Tibial nerve (tissue), 4 donors: ENCODE measurements around the gene TMX3. TPM values are rescaled to one million over a fixed set of nuclear protein-coding genes. Genes with fewer than 3 reads are reported as not detected.

Experiments
- DNase-seq, 2 donors: peaks; one replicate each; pipeline ENCODE4 v3.0.0-alpha.2; 2019; ENCODE audit warnings: low spot score in 2 of 2
- H3K27ac ChIP-seq, 4 donors: fragments of 200-600 bp; sonication (generic) in 3 of 4; one replicate each; pipeline ENCODE4 v1.5.1; 2017 to 2019; ENCODE audit warnings: mild to moderate bottlenecking in 1 of 4
- H3K27me3 ChIP-seq, 2 donors: fragments of 200-600 bp; sonication (generic) in 1 of 2; one replicate each; pipeline versions ENCODE4 v1.5.1 to v1.6.0; 2017 to 2019
- H3K36me3 ChIP-seq, 3 donors: fragments of 200-600 bp; sonication (generic); one replicate each; pipeline ENCODE4 v1.5.1; 2018 to 2019
- H3K4me1 ChIP-seq, 4 donors: fragments of 200-600 bp; sonication (generic) in 3 of 4; one replicate each; pipeline ENCODE4 v1.5.1; 2017 to 2019
- H3K4me3 ChIP-seq, 4 donors: fragments of 200-600 bp; sonication (generic) in 3 of 4; one replicate each; pipeline ENCODE4 v1.5.1; 2017 to 2019; ENCODE audit warnings: mild to moderate bottlenecking in 1 of 4, moderate library complexity in 1 of 4
- H3K9me3 ChIP-seq, 4 donors: fragments of 200-600 bp; sonication (generic) in 3 of 4; one replicate each; pipeline ENCODE4 v1.5.1; 2017 to 2019
- EP300 ChIP-seq, 2 donors: sonication (generic); formaldehyde crosslinking; IDR thresholded peaks; one replicate each; pipeline ENCODE4 v1.6.1; 2017; ENCODE audit warnings: antibody characterized with exemption in 2 of 2, mild to moderate bottlenecking in 1 of 2
- POLR2A ChIP-seq, 2 donors: fragments of 450-650 bp; IDR thresholded peaks; one replicate each; pipeline ENCODE4 v1.6.1; 2017; ENCODE audit warnings: antibody characterized with exemption in 2 of 2, mild to moderate bottlenecking in 2 of 2, moderate library complexity in 2 of 2
- WGBS, 2 donors: methylation state at CpG; one replicate each; pipeline ENCODE4 v1.1.5; 2018; 5-methylcytosine and 5-hydroxymethylcytosine counted together
- total RNA-seq, 4 donors: library from RNA; depleted of rRNA; stranded (reverse); fragments of >200 nt; gene quantifications; one replicate each; pipeline ENCODE4 v1.1.0, GENCODE V29; 2016
- TF ChIP-seq, protein P1 (sequence below), 5 experiments: fragments of 200-600 bp in 3 of 5; fragments of 450-650 bp in 2 of 5; sonication (generic) in 3 of 5; IDR thresholded peaks; one replicate each; pipeline ENCODE4 v1.5.1; 2016 to 2019; ENCODE audit warnings: antibody characterized with exemption in 5 of 5, mild to moderate bottlenecking in 3 of 5, moderate library complexity in 2 of 5

Gene TMX3
- total RNA-seq, 4 donors from 2014 or later, result 30.2 to 69.0 (median 54.3) TPM

DNA sequence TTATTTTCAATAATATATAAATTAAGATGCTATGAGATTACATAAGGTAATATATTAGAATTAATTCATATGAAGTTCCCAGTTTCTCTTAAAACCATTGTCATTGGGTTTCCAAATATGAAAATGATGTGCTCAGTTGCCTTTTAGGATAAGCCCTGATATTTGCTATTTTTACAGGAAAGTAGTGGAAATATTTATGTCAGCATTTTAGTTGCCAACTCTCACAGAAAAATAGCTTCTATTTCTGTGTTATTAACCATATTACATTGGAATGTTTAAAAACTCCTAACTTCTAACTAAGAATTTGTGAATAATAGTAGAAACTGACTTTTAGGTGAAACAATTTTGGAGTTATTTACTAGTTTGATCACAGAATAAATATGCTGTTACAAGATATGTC is 74.0 kb downstream of the TMX3 start:
- Histone ChIP-seq H3K9me3 (peaks cover 0 to 6% (median 0%) of the 10 kb centered on the region in 4 donors), H3K4me3 (no peak overlapping the region), H3K36me3 (no peaks in the 10 kb centered on the region), H3K4me1 (no peaks in the 10 kb centered on the region), H3K27me3 (no peaks in the 10 kb centered on the region), H3K27ac (no peak overlapping the region)
- no peak for DNase-seq
- TF ChIP-seq, protein P1, sequence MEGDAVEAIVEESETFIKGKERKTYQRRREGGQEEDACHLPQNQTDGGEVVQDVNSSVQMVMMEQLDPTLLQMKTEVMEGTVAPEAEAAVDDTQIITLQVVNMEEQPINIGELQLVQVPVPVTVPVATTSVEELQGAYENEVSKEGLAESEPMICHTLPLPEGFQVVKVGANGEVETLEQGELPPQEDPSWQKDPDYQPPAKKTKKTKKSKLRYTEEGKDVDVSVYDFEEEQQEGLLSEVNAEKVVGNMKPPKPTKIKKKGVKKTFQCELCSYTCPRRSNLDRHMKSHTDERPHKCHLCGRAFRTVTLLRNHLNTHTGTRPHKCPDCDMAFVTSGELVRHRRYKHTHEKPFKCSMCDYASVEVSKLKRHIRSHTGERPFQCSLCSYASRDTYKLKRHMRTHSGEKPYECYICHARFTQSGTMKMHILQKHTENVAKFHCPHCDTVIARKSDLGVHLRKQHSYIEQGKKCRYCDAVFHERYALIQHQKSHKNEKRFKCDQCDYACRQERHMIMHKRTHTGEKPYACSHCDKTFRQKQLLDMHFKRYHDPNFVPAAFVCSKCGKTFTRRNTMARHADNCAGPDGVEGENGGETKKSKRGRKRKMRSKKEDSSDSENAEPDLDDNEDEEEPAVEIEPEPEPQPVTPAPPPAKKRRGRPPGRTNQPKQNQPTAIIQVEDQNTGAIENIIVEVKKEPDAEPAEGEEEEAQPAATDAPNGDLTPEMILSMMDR (IDR thresholded peaks at IDR 0.05), result no peak

DNA sequence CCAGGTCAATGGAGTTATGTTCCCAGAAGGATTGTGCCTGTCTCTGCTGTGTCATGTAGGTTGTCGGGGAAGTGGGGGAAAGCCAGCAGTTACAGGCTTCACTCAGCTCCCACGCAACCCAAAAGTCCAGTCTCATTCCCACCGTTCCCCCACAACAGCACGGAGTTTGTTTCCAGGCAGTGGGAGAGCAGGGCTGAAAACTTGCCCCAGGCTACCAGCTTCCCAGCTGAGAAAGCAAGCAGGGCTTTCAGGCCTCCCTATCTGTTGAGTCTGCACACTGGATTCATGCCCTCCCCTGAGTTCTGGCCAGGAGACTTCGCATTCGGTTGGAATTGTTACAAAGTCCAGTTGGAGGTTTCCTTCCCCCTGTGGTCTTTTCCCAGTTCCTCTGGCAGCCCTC is 76.3 kb downstream of the TMX3 start:
- DNase-seq, result no peak
- Histone ChIP-seq H3K27ac (no peak overlapping the region), H3K4me3 (no peak overlapping the region), H3K9me3 (peaks cover 0 to 6% (median 0%) of the 10 kb centered on the region in 4 donors), H3K36me3 (no peaks in the 10 kb centered on the region), H3K27me3 (no peaks in the 10 kb centered on the region), H3K4me1 (no peaks in the 10 kb centered on the region)
- 68 to 83% methylated on average over 6 of the region's 6 CpGs for WGBS, 2 donors
- TF ChIP-seq, protein P1 (IDR thresholded peaks at IDR 0.05), result no peak
- TF ChIP-seq EP300 (IDR thresholded peaks at IDR 0.05) (no peak), POLR2A (IDR thresholded peaks at IDR 0.05) (no peak)

DNA sequence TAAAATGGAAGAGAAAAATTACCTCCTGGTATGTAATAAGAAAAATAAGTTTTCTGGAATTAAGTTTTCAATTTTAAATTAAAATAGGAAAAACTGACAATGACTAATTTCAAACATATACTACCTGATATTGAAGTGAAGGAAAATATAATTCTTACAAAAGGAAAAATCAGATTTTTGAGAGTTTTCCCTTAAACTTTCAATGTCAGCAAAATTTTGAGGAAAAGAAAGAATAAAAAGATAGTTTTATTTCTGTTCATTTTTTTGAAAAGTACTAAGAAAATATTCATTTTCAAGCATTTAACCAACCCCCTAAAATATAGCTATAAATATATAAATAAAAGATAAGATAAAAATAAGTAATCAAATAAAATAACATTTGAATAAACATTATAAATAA is 87.1 kb downstream of the TMX3 start:
- H3K4me3 ChIP-seq, result no peak overlapping the region
- H3K4me1 ChIP-seq, result no peaks in the 10 kb centered on the region
- H3K27me3 ChIP-seq, result no peaks in the 10 kb centered on the region
- H3K27ac ChIP-seq, result no peak overlapping the region
- no peak for DNase-seq
- no peak for TF ChIP-seq POLR2A (IDR thresholded peaks at IDR 0.05)
- TF ChIP-seq, protein P1 (IDR thresholded peaks at IDR 0.05), result no peak
- TF ChIP-seq EP300 (IDR thresholded peaks at IDR 0.05), result no peak
- no peaks in the 10 kb centered on the region for H3K9me3 ChIP-seq
- no peaks in the 10 kb centered on the region for H3K36me3 ChIP-seq

Other genes starting within 250 kb of the TMX3 start
- 10 to 100 TPM in 3 of 4 donors, 1 to 10 TPM in 1; 5.7 to 27.5 (median 15.3) TPM for gene CCDC102B, start 83.0 kb upstream of the TMX3 start, total RNA-seq